ENCODE measurements around the gene ANKRD27. TPM values are rescaled to one million over a fixed set of nuclear protein-coding genes. Genes with fewer than 3 reads are reported as not detected.

The ANKRD27 gene
- total and polyA plus RNA-seq, 8 donors, result 19.7 to 35.7 (median 22.1) TPM

- DNase-seq, result no peak
- Histone ChIP-seq H3K27ac (no peak overlapping the region), H3K9me3 (no peaks in the 10 kb centered on the region), H3K4me1 (no peaks in the 10 kb centered on the region), H3K27me3 (no peaks in the 10 kb centered on the region), H3K36me3 (peaks cover 0 to 98% of the 10 kb centered on the region in 2 donors), H3K4me3 (no peak overlapping the region)
- intact Hi-C loops (cut with DNase I), result no loop called here
- TF ChIP-seq, protein P1, sequence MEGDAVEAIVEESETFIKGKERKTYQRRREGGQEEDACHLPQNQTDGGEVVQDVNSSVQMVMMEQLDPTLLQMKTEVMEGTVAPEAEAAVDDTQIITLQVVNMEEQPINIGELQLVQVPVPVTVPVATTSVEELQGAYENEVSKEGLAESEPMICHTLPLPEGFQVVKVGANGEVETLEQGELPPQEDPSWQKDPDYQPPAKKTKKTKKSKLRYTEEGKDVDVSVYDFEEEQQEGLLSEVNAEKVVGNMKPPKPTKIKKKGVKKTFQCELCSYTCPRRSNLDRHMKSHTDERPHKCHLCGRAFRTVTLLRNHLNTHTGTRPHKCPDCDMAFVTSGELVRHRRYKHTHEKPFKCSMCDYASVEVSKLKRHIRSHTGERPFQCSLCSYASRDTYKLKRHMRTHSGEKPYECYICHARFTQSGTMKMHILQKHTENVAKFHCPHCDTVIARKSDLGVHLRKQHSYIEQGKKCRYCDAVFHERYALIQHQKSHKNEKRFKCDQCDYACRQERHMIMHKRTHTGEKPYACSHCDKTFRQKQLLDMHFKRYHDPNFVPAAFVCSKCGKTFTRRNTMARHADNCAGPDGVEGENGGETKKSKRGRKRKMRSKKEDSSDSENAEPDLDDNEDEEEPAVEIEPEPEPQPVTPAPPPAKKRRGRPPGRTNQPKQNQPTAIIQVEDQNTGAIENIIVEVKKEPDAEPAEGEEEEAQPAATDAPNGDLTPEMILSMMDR (IDR thresholded peaks at IDR 0.05), result no peak
- ATAC-seq, result no peak
These were observed 47.2 kb downstream of the ANKRD27 start for GRCh38 chr19:32627714-32628270.

DNA sequence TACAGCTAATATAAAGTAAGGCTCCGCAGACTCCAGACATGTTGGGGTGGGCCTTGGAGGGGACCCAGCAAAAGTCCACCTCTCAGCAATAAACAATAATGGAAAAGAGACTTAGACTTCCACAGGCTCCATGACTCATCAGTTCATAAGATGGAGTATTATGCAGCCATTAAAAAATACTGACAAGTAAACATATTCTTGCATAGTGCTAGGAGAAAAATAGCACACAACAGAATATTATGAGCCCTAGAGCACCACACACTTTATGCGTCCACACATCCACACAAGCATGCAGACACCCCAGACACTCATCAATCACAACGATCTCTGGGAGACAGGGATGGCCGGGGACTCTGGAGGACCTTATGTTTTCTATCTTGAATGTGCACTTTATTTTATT is 48.0 kb downstream of the ANKRD27 start:
- Histone ChIP-seq H3K9me3 (no peaks in the 10 kb centered on the region), H3K4me3 (no peak overlapping the region), H3K4me1 (no peaks in the 10 kb centered on the region), H3K36me3 (peaks cover 0 to 98% of the 10 kb centered on the region in 2 donors), H3K27ac (no peak overlapping the region), H3K27me3 (no peaks in the 10 kb centered on the region)
- intact Hi-C loops (cut with DNase I), result no loop called here
- DNase-seq, result no peak
- TF ChIP-seq, protein P1 (IDR thresholded peaks at IDR 0.05), result no peak
- no peak for ATAC-seq

DNA sequence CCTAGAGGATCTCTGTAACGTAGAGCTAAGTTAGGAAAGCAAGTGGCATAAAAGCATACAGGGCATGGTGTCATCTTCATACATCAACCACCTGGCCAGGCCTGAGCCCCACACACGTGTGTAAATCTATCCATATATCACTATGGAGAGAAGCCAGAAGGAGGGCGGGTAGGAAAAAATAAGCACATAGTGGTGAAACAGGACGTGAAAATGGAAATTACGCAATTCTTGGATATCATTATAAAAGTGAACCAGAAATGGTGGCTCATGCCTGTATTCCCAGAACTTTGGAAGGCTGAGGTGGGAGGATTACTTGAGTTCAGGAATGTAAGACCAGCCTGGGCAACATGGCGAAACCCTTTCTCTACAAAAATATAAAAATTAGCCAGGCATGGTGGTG is 50.6 kb downstream of the ANKRD27 start:
- Histone ChIP-seq H3K27ac (no peak overlapping the region), H3K9me3 (no peaks in the 10 kb centered on the region), H3K4me3 (no peak overlapping the region), H3K4me1 (no peaks in the 10 kb centered on the region), H3K27me3 (no peaks in the 10 kb centered on the region), H3K36me3 (peaks cover 0 to 98% of the 10 kb centered on the region in 2 donors)
- intact Hi-C loops (cut with DNase I), result no loop called here
- no peak for DNase-seq
- no peak for ATAC-seq
- TF ChIP-seq, protein P1 (IDR thresholded peaks at IDR 0.05), result no peak

- H3K36me3 ChIP-seq, result peaks cover 0 to 100% of the 10 kb centered on the region in 2 donors
- DNase-seq, result no peak
- no peak overlapping the region for H3K27ac ChIP-seq
- no peak overlapping the region for H3K4me3 ChIP-seq
- intact Hi-C loops (cut with DNase I), result no loop called here
- TF ChIP-seq, protein P1 (IDR thresholded peaks at IDR 0.05), result no peak
- H3K9me3 ChIP-seq, result no peaks in the 10 kb centered on the region
- no peak for ATAC-seq
- H3K4me1 ChIP-seq, result no peaks in the 10 kb centered on the region
- no peaks in the 10 kb centered on the region for H3K27me3 ChIP-seq
These were observed 53.0 kb downstream of the ANKRD27 start for GRCh38 chr19:32622002-32622401.

GRCh38 chr19:32619051-32619685 is 55.8 kb downstream of the ANKRD27 start:
- DNase-seq, result no peak
- intact Hi-C loops (cut with DNase I), result no loop called here

More at GRCh38 chr19:32619051-32619685, 55.8 kb downstream of the ANKRD27 start:
- Histone ChIP-seq H3K36me3 (peaks cover 0 to 100% of the 10 kb centered on the region in 2 donors), H3K27ac (no peak overlapping the region), H3K9me3 (no peaks in the 10 kb centered on the region), H3K27me3 (no peaks in the 10 kb centered on the region), H3K4me1 (no peaks in the 10 kb centered on the region), H3K4me3 (no peak overlapping the region)
- TF ChIP-seq, protein P1 (IDR thresholded peaks at IDR 0.05), result no peak
- ATAC-seq, result no peak

Measured in left lung (tissue), 10 donors.